Subcutaneous adipose tissue (tissue), 4 donors: Measurements from ENCODE around the gene BRAP. TPM values are rescaled to one million over a fixed set of nuclear protein-coding genes. Genes with fewer than 3 reads are reported as not detected.

Experiments used
- total RNA-seq, 4 donors: library from RNA; depleted of rRNA; stranded (reverse); fragments of >200 nt; gene quantifications; one replicate each; pipeline ENCODE4 v1.1.0, GENCODE V29; 2016
- TF ChIP-seq, protein P1 (sequence below): fragments of 450-650 bp; IDR thresholded peaks from one replicate; pipeline ENCODE4 v1.5.1; 2016; ENCODE audit warnings: low read depth, mild to moderate bottlenecking, control low read depth, antibody characterized with exemption, moderate library complexity

The BRAP gene
- total RNA-seq, 4 donors from 2014 or later = 12.1 to 20.4 (median 17.0) TPM

DNA sequence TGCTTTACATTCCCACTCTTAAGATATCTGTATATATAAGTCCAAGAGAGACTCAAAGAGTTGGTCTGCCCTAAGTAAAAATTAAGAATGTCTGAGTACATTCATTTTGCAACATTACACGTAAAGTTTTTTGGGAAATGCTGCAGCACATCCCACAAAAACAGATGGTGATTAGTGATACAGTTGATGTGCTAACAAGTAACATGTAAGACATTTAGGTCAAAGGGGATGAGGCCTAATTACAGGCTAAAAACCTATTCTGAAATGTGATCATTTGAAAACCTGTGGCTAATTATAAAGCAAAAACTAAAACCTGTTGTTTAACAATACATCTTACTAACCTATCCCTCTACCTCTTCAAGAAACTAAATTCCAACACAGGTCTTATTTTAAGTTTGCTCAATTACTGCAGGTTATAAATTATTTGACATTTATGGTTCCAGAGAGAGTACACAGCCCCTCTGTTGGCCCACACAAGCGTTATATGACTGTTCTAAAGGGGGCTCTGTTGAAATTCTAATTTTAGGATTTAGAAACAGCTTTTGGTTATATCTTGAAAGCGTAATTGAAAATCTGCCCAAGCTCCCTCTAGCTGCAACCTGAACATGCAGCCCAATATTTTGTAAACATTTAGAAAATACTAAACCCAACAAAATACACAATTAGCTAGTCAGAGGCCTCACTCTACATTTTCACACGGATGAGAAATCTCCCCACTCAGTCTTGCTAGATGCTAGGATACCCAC, 42.9 kb downstream of the BRAP start:
- TF ChIP-seq, protein P1, sequence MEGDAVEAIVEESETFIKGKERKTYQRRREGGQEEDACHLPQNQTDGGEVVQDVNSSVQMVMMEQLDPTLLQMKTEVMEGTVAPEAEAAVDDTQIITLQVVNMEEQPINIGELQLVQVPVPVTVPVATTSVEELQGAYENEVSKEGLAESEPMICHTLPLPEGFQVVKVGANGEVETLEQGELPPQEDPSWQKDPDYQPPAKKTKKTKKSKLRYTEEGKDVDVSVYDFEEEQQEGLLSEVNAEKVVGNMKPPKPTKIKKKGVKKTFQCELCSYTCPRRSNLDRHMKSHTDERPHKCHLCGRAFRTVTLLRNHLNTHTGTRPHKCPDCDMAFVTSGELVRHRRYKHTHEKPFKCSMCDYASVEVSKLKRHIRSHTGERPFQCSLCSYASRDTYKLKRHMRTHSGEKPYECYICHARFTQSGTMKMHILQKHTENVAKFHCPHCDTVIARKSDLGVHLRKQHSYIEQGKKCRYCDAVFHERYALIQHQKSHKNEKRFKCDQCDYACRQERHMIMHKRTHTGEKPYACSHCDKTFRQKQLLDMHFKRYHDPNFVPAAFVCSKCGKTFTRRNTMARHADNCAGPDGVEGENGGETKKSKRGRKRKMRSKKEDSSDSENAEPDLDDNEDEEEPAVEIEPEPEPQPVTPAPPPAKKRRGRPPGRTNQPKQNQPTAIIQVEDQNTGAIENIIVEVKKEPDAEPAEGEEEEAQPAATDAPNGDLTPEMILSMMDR = no peak

DNA sequence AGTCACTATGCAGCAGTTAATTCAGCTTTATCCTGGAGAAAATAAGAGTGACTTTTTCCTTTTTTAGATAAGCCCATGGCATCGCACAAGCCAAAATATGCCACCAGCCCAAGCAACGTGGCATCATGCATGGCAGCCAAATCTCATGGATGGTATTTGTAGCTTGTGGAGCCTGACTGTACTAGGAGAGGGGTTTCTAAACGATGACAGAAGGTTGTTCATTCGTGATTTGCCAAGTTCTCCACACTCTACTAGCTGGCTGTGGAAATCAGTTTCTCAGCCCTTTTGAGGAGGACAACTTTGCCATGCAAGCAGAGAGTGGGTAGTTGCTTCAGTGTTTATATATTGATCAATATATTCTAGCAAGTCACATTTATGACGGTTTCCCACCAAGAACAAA, 45.2 kb downstream of the BRAP start:
- TF ChIP-seq, protein P1 = no peak

DNA sequence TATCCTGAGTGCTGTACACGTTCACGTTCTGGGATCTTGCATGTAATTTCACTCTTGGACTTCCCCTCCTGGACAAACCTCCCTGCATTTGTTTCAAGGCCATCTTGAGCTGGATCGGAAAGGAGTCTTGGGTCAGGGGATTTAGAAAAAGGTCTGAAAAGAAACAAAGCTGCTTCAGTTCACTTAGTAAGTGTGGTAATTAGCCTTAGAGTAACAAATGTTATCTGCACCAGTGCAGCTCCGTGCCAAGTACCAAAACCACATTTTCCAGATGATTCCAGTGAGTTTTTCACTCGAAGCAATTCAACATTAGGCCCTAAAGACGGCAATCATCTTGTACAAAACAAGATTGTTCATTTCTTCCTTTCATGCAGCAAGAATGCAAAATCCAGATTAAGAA, 47.2 kb downstream of the BRAP start:
- TF ChIP-seq, protein P1 = no peak

DNA sequence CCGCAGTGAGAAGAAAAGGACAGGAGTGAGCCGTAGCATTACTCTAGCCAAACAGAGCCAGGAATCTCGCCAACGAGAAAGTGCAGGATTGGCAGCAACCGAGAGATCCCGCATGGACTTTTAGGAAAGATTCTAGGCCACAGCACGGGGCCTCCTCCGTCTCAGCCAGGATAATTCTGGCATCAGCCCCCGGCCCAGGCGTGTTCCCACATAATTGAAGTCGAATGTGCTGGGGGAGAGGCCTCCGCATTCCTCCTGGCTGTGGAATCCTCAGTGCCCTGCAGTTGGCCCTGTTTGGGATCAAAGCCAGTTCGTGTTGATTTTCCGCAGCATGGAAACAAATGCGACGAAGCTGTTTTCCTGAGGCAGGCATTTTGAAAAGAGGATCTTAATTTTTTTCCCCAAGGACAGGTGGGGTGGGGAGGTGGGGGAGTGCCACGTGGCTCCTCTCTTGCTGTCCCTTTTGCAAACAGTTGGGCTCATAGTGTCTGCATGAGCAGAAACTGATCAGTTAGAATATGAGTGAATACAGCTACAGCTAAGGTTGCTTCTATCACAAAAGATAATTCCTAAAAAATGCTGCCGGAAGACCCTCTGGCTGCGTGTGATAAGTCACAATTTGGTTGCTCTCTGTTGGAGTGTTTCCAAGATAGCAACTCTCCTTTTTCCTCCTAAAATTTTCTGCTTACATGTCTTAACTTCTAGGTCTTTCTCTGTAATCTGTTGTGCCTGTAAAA, 49.4 kb downstream of the BRAP start:
- TF ChIP-seq, protein P1 = no peak

DNA sequence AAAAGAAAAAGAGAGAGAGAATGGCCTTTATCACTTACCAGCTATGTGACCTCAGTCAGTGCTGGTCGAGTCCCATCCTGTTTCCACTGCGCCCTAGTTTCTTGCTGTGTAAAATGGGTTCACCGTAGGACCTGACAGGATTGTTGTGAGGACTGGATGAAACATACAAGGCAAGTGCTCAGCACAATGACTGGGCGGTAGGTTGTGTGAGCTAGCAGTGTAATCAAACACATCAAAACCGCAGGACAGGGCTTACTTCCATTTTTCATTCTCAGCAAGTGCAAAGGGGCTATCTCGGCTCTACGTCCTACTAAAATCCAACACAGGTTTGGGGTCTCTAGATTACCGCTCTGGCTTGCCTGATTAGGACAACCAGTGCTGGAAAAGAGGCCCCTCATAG, 50.2 kb downstream of the BRAP start:
- TF ChIP-seq, protein P1 = no peak

DNA sequence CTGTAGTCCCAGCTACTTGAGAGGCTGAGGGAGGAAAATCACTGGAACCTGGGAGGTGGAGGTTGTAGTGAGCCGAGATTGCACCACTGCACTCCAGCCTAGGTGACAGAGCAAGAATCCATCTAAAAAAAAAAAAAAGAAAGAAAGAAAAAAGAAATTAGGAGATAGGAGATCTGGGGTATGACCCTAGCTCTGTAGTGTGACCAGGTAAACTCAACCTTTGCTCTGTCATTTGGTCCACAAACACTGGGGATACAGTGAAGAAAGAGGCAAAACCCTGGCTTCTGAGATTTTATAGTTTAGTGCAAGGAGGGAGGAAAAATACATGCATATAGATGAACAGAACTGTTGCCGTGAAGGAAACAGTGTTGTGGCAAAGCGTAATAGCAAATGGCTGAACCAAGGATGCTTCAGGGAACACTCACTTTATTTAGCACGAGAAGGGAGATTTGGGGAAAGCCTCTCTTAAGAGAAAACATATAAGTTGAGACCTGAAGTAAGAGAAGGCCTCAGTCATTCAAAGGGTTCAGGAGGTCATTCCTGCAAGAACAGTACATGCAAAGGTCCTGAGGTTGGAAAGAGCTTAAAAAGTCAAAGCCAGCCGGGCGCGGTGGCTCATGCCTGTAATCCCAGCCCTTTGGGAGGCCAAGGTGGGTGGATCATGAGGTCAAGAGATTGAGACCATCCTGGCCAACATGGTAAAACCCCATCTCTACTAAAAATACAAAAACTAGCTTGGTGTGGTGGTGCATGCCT, 57.1 kb downstream of the BRAP start:
- TF ChIP-seq, protein P1 = no peak

DNA sequence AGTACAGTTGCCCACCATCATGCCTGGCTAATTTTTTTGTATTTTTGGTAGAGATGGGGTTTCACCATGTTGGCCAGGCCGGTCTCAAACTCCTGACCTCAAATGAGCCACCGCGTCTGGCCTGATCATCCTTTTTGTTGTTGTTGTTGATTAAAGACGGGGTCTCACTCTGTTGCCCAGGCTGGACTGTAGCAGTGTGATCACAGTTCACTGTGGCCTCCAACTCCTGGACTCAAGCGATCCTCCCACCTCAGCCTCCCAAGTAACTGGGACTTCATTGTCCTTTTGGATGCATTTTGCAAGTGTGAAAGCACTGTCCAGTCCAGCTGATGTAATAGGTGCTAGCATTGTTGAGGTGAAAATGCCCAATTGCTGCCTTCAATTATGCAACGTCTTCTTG, 59.5 kb downstream of the BRAP start:
- TF ChIP-seq, protein P1 = no peak
